Activated CD4-positive, alpha-beta T cell treated with anti-CD3 and anti-CD28 coated beads, Interleukin-10, Interleukin-2, amounts not matched to agents 100 ng/mL and 50 ng/mL, durations not matched to agents 16 hours and 8 hours (primary cell): Measurements from ENCODE around the gene UNC50.
"Not testable (repeated sequence)": the region's sequence is repeated elsewhere in the genome, so short reads cannot be mapped to it uniquely, and the experiment has no call there.

Experiments used
- DNase-seq: peaks from one replicate; pipeline ENCODE4 v3.0.0-alpha.2; 2020

Gene UNC50

GRCh38 chr2:98577313-98577712, 31.1 kb upstream of the UNC50 start:
- no peak for DNase-seq

- DNase-seq = no peak
Measured at GRCh38 chr2:98578231-98578630, 30.2 kb upstream of the UNC50 start.

DNA sequence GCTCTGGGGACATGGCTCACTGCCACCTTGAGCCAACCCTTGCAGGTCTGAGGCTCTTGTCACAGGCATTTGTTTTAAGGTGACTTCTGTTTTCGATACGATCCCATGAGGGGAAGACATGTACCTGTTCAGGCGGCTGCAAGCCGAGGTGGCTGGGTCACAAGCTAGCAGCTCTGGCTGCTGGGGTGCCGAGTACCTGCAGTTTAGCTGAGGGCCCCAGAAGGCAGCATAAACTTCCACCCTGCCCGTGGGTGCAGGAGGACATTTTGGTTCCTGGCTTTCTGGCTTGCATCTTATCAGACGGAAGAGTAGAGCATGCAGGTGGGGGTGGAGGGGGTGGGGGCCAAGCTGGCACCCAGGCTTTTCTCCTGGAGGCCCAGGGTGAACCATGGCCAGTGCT, 28.5 kb upstream of the UNC50 start:
- no peak for DNase-seq

GRCh38 chr2:98580656-98581284, 27.6 kb upstream of the UNC50 start:
- no peak for DNase-seq

- no peak for DNase-seq
Measured at GRCh38 chr2:98582523-98582922, 25.9 kb upstream of the UNC50 start.

DNA sequence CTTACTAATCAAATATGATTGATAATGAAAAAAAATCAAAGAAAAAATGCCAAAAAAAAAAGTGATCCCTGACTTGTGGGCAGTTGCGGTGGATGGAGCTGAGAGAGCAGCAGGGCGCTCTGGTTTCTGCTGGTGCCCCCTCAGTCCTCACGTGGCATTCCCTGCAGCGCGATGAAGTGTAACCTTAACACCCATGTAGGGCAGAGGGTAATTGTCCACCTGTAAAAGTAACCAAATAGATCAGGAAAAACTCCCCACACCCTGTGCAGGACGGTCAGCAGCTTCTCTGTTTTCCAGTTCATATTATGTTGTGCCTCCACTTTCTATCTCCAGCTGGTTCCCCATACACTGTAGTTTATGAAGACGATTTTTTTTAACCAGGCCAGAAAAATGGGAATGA, 25.1 kb upstream of the UNC50 start:
- DNase-seq = no peak

DNA sequence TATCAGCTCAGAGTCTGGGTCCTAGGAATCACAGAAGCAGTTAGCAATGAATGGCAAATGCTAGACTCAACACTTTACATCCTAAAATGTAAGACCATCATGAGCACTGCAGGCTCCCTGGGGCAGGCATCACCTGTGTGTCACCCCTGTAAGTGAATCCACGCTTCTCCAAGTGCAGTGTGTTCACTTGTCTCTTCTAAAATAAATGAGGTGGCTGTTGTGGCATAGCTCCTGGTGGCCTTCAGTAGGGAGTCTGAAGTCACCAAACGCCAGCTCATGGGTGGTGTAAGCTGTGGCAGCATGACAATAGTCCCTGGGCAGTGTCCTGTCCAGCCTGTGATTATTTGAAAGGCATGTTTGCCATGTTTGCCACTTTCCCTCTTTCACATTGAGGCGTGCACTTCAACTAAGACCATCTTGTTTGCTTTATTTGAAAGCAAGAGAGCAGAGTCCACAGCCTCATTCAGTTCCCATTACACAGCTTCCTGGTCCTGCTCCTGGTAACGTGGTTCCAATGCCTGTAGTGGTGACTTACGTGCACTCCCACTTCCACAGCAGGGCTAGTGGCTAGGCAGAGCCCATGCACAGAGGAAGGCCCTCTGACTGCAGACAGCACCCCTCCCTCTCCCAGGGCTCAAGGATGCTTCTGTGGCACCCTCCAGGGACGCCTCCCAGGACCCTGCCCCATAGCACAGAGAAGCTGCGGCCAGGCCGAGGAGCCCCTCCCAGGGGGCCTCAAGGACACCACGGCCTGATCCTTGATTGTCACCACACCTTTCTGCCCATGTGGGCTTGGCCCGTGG, 24.4 kb upstream of the UNC50 start:
- DNase-seq = no peak

- DNase-seq = no peak
Measured at GRCh38 chr2:98585386-98585785, 23.0 kb upstream of the UNC50 start.

GRCh38 chr2:98586551-98587140, 21.7 kb upstream of the UNC50 start:
- DNase-seq = no peak

DNA sequence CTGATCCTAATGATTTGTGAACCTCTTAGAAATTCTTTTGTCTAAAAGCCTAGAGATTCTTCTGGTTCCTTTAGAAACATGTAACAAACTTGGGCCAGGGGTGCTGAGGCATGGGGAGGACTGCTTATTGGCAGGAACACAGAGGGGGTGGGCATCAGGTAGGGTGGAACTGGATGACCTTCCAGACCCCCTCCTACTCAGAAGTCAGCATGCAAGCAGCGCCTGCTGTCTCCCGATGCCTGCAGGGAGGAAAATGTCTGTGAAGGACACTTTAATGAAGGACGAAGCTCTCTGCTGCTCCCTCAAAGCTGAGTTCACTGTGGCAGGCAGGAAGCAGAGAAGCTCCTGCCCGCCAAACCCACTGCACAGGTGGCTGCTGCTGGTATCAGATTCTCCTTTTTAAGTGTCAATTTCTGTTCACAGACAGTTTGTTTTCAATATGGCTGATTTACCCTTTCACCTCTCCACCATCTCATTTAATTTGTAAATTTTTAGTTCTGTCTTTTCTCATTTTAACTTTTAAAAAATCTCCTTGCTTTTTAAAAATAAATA, 19.4 kb upstream of the UNC50 start:
- no peak for DNase-seq

DNA sequence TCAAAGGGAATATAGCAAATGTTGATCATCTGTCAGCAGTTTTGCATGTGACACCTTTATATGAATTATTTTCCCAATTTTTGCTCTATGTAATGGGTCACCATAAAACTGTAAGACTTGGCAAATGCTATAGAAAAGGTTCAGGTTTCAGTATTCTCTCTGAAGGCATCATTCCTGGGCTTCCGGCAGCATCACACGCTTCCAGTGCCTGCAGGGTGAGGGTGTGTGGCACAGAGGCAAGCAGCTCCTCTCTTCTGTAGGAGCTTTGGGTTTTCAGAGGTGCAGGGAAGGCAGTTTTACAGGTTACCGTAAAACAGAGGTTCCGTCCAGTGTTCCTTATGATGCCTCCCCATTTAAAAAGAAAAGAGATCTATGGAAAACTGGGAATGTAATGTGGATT, 18.9 kb upstream of the UNC50 start:
- no peak for DNase-seq

DNA sequence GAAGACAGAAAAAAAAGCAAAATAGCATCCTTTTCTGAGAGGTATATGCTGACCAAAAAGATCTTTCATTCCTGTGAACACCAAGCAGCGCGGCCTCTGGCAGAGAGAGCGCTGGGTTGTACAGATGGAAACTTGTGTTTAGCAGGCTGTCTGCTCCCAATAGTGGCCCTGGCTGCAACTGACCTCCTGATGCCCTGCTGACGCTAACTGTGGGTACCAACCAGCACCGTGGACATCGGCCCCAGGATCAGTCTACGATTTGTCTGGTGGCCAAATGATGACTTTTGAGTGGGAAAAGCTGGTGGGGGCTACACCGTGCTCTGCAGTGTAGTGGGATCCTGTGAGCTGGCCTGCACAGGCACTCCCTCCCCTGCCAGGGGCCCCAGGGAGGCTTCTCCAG, 15.8 kb upstream of the UNC50 start:
- DNase-seq = no peak

DNA sequence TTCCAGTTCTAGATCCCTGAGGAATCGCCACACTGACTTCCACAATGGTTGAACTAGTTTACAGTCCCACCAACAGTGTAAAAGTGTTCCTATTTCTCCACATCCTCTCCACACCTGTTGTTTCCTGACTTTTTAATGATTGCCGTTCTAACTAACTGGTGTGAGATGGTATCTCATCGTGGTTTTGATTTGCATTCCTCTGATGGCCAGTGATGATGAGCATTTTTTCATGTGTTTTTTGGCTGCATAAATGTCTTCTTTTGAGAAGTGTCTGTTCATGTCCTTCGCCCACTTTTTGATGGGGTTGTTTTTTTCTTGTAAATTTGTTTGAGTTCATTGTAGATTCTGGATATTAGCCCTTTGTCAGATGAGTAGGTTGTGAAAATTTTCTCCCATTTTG, 13.7 kb upstream of the UNC50 start:
- not testable (repeated sequence) for DNase-seq

DNA sequence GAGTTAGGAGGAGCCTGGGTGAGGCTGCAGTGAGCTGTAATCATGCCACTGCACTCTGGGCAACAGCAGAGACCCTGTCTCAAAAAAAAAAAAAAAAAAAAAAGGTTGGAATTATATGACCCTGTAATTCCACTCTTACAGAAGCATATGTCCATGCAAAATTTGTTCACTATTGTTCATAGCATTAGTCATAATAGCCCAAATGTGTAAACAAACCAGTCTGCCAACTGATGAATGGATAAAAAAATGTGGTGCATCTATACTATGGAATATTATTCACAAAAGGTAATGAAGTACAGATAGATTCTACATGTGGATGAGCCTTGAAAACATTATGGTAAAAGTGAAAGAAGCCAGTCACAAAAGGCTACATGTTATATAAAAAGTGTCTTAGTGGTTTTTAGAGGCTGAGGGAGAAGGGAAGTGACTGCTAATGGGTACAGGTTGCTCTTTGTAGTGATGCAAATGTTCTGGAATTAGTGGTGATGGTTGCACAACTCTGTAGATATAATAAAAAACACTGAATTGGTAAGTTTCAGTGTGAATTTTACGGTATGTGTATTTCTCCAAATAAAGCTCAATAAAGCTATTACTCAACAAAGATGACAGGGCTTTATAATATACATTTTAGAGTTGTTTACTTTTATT, 9.5 kb upstream of the UNC50 start:
- no peak for DNase-seq

DNA sequence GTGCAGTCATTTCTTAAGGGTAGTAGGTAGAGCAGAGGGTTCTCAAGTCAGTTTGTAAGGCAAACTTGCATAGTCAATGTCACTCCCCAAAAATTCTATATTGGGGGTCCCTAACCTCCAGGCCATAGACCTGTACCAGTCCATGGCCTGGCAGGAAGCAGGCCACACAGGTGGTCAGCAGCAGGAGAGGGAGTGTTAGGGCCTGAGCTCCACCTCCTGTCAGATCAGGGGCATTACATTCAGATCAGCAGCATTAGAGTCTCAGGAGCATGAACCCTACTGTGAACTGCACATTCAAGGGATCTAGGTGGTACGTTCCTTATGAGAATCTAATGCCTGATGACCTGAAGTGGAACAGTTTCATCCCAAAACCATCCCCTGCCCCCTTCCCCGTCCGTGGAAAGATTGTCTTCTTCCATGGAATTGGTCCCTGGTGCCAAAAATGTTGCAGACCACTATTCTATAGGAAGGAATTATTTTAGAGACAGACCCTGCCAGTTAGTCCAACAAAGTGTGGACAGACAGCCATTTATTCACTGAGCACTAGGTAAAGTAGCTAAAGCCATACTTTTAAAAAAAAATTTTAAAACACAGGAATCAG, 6.8 kb upstream of the UNC50 start:
- peak; percentile 45 for DNase-seq

DNA sequence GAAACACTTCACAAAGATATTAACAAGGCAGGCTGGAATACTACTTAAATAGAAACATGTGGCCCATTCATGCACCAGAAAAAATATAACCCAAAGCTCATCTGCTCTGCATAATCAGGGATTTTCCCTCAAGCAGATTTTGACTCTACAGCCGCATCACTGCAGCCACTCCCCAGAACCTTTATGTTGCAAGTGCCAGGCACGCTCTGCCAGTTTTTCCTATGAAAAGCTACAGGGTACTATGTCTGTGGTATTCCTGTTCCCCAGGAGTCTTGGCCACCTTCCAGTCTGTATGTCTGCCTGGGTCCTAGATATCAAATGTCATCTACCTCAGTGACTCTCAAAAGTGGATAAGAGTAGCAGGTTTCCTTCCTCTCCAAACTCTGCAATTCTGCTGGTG, 3.8 kb upstream of the UNC50 start:
- DNase-seq = peak; percentile 16

- no peak for DNase-seq
Measured at GRCh38 chr2:98605076-98605475, 3.3 kb upstream of the UNC50 start.

- DNase-seq = no peak
Measured at GRCh38 chr2:98606431-98606830, 2.0 kb upstream of the UNC50 start.

DNA sequence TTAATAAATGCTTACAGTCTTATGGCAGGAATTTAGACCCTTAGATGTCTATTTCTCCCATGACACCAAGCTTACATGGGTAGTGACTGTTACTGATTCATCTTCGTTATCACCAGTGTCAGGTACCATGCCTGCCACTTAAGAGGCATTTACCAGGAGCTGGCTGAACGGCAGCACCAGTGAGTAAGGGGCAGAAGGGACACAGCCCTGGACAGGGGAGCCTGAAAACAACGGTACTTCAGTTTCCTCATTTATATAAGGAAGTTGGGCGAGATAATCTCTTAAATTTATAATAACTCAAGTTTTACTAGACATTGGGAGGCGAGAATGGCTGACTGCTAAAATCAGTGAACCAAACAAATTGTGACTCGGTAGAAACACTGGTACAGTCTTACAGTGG, 1.3 kb upstream of the UNC50 start:
- no peak for DNase-seq

DNA sequence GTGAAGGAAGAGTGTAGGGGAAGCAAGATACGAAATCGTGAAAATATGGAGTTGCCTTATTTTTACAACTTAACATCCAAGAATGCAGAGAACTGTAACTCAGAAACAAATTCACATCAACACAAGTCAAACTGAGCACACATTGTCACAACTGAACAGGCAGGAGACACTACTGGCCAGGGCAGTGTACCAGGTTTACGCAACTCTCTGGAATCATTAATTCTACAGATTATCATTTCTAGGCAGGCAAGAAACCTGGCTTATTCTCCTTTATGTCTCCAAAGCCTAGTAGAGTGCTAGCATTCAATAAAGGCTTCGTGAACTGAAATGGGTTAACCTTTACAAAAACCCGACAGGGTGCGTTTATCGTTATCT, 661 bp upstream of the UNC50 start:
- no peak for DNase-seq

- no peak for DNase-seq
Measured at GRCh38 chr2:98608962-98609604, 694 bp downstream of the UNC50 start.

- DNase-seq = no peak
Measured at GRCh38 chr2:98614024-98614739, 5.8 kb downstream of the UNC50 start.
